Fibroblast of skin of right quadriceps (primary cell): ENCODE data around the gene ADAMTSL4.
"Not testable (repeated sequence)": the region's sequence is repeated elsewhere in the genome, so short reads cannot be mapped to it uniquely, and the experiment has no call there.

Experiments used
- DNase-seq: peaks from one replicate; pipeline ENCODE4 v3.0.0-alpha.2; 2013

ADAMTSL4 gene

GRCh38 chr1:150568594-150568966, 19.4 kb downstream of the ADAMTSL4 start:
- no peak for DNase-seq

DNA sequence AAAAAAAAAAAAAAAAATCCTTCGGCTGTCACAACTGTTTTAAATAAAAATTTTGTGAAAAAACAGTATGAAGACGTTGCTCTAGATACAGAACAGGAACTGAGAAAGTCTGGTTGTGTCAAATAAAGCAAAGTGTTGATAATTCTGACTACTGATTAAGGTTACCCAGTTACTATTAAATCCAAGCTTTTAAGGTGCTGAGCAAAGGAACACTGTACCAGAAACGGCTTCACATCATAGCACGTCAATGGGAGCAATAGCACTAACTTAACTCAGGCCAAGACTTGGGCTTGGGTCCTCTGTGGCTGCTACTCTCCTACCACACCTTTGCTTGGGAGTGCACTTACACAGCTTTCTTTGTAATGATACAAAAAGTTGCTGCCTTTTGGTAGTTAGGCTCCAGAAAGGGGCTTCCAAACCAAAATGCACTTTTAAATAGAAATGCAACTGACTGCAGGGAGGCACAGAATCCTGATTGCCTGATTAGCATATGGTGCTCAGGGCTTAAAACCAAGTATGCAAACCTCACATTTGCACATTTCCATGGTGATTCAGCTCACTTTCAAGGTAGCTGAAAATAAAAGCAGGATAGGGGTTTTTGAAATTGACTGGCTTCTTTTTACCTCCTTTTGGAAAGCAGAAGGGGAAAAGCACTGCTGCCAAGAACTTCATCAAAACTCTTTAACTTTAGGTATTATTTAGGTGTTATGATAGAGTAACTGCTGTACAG, 23.9 kb downstream of the ADAMTSL4 start:
- DNase-seq: no peak

DNA sequence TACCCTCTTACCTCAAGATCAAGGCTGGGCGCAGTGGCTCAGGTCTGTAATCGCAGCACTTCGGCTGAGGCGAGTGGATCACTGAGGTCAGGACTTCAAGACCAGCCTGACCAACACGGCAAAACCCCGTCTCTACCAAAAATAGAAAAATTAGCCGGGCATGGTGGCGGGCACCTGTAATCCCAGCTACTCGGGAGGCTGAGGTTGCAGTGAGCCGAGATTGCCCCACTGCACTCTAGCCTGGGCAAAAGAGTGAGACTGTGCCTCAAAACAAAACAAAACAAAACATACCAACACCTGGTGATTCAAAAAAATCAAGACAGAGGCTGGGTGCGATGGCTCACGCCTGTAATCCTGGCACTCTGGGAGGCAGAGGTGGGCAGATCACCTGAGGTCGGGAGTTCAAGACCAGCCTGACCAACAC, 24.5 kb downstream of the ADAMTSL4 start:
- not testable (repeated sequence) for DNase-seq

DNA sequence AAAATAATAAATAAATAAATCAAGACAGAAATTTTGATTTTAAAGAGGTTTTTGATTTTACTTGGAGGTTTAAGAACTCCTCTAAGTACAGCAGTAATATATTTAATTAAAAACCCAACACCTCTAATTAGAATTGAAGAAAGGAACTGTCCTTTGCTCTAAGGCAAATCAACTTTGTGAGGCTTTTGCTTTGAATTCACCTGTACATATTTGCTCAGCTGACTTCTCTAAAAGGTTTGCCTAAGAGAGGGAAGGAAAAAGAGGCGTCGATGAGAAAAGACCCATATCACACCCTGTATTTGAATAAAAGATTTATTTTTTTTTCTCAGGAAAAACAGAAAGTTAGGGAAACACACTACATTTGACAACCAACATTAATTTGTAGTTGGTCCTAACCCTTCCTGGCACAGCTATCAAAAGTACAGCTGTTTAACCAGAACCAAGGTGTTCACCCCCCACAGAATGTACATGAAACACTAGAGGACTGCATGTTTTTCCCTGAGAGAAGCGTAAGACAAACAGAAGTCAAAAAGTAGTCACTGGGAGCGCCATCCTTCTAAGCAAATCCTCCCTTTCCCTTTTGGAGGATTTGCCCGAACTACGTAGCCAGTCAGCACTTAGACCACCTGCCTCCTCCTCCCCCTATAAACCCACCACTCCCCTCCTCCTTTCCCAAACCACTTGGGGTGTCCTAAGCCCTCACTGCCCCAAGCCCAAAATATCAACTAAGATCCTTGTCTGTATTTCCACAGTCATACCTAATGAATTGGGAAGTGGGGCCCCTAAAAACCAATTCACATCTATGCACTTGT, 25.3 kb downstream of the ADAMTSL4 start:
- DNase-seq: no peak

DNA sequence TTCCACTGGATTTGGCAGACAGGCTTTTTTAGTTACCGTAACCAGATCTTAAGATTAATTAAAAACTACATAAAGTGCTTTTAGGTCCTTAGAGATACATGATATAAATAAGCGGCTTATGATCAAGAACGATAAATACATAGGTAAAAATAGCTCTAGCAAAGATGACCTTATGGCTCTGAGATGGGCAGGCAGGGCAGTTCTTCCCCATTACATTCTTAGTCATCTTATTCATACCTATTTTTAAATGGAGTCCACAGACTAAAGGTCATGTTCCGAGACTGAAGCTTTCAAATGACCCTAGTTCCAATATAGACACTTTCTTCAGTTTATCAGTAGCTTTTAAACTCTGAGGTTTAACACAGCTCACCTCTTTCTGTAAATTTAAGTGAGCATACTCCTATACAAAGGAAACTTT, 25.9 kb downstream of the ADAMTSL4 start:
- DNase-seq: no peak

GRCh38 chr1:150575518-150576366, 26.5 kb downstream of the ADAMTSL4 start:
- DNase-seq: no peak

DNA sequence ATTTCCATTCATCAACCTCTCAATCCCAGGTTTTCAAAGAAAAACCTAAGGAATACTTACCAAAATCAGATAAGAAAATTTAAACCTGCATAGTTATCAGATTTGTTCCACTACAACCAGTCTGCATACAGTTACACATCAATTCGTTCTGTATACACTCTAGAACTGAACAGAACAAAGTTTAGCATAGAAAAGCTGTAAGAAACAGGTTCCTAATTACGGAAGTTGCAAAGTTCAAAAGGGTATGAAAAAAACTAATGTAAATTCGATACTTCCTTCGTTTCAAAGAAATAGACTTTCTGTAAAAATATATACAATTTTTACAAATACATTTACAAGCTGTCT, 27.1 kb downstream of the ADAMTSL4 start:
- no peak for DNase-seq

- DNase-seq: no peak
Measured at GRCh38 chr1:150576794-150577556, 27.8 kb downstream of the ADAMTSL4 start.

GRCh38 chr1:150577557-150578271, 28.5 kb downstream of the ADAMTSL4 start:
- no peak for DNase-seq

DNA sequence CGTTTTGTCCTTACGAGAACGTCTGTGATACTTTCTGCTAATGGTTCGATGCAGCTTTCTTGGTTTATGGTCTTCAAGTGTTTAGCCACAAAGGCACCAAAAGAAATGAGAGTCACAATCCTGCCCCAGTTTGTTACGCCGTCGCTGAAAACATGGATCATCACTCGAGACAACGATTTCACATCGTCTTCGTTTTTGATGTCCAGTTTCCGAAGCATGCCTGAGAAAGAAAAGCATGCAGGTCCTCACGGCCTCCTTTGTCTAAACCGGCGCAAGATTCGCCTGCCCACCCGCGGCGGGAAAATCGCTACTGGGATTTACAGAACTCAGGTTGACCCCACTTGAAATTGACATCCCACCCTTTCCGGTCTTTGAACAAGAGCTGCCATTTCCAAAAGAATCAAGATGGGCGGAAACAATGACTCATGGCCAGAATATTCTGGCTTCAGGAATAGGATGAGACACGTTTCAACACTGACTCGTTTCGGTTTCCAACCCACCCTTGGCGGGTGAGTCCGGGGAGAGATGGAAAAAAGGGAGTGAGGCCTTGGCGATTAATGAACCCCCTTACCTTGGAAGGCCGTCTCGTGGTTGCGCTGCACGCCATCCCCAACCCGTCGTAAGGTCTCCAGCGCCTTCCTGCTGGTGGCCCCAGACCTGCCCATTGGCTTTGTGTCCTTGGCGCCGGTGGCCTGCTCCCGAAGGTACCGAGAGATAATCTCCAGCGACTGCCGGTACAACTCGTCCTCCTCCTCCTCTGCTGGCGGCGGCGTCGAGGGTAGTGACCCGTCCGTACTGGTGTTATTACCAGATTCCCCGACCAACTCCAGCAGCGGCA, 29.3 kb downstream of the ADAMTSL4 start:
- DNase-seq: peak; percentile 95

DNA sequence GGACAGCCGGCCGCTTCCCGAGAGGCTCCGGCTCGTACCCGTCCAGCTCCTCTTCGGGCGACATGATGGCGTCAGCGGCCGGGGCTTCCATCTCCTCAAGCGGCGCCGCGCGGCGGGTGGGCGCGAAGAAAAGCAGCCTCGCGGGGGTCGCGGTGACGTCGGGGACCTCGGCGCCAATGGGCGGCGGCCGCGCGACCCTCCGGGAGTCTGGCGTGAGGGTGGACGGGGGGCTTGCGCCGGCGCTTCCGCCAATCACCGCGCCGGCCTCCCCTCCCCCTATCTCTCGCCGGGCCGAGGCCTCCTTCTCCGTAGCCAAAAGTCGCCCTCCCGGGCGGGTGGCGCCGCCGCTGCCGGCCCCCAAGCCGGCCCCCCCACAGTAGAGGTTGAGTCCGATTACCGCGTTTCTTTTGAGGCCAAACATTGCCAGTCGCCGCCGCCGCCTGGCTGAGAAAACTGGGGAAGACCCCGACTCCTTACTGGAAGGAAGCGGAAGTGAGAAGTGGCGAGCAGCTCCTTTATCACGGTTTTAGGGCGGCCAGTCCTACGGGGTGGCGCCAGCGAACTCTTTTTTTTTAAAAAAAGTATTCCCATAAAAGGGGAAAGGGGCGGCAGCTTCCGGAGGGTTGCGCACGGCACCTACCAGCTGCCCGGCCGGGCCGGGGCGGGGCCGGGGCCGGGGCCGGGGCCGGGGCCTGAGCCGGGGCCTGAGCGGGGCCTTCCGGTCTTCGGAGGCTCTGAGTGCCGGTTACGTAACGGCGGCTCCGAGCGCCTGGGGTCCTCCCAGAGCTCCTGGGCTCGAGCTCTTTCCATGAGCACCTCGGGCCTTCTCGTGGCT, 30.1 kb downstream of the ADAMTSL4 start, which contains the start of gene MCL1:
MCL1 (minus strand) TSS at position 501 of the 835 bp plus-strand sequence; CDS start at position 421, 80 bp downstream.
- peak; percentile 97 for DNase-seq

- DNase-seq: no peak
Measured at GRCh38 chr1:150579945-150580642, 30.9 kb downstream of the ADAMTSL4 start.

GRCh38 chr1:150580966-150581365, 31.8 kb downstream of the ADAMTSL4 start:
- not testable (repeated sequence) for DNase-seq

- DNase-seq: not testable (repeated sequence)
Measured at GRCh38 chr1:150581437-150581836, 32.2 kb downstream of the ADAMTSL4 start.

DNA sequence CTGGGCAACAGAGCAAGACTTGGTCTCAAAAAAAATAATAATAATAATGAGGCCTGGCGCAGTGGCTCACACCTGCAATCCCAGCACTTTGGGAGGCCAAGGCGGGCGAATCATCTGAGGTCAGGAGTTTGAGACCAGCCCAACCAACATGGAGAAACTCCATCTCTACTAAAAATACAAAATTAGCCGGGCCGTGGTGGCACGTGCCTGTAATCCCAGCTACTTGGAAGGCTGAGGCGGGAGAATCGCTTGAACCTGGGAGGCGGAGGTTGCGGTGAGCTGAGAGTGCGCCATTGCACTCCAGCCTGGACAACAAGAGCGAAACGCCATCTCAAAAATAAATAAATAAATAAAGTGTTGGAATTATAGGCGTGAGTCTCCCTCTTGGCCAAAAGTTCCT, 32.8 kb downstream of the ADAMTSL4 start:
- not testable (repeated sequence) for DNase-seq

GRCh38 chr1:150582371-150582770, 33.2 kb downstream of the ADAMTSL4 start:
- peak; percentile 54 for DNase-seq

GRCh38 chr1:150596095-150596892, 47.1 kb downstream of the ADAMTSL4 start:
- no peak for DNase-seq

DNA sequence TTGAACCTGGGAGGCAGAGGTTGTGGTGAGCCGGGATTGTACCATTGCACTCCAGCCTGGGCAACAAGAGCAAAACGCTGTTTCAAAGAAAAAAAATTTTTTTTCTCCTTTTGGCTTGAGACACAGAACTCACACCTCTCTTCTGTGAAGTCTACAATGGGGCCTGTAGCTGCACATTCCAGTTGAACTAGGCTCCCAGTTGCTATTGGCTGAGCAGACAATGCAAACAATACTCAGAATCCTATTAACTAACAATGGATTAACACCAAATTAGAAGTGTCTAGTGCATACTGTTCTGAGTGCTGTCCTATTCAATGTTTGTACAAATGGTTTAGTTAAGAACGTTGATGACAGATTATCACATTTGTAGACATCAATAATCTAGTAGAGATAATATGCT, 47.8 kb downstream of the ADAMTSL4 start:
- DNase-seq: no peak
